SK-N-SH treated with all-trans-retinoic acid at 6 μM for 48 hours (cell line): ENCODE results near the gene ROCK2.
A peak's percentile ranks its signal among the peaks of the same experiment; 100 is the strongest.

Source experiments
- ATAC-seq: fragments of 200-7000 bp; cut with Tn5 transposase; 3 replicates; pipeline ENCODE4 v1.9.1; 2020; ENCODE audit warnings: mild to moderate bottlenecking, moderate library complexity
- ARNTL ChIP-seq: fragments of 450-650 bp; formaldehyde crosslinking; IDR thresholded peaks from 2 replicates; pipeline ENCODE4 v1.5.0; 2020; ENCODE audit warnings: low read depth, mild to moderate bottlenecking, moderate library complexity, borderline replicate concordance
- BACH2 ChIP-seq: fragments of 250-450 bp; sonication (Bioruptor Pico); IDR thresholded peaks from 2 replicates; pipeline ENCODE4 v1.9.0; 2021; ENCODE audit warnings: mild to moderate bottlenecking, borderline replicate concordance
- CREB5 ChIP-seq: fragments of 250-450 bp; sonication (Bioruptor Pico); IDR thresholded peaks from 2 replicates; pipeline ENCODE4 v1.5.1; 2020; ENCODE audit warnings: low read depth, mild to moderate bottlenecking, moderate library complexity
- CSDC2 ChIP-seq: fragments of 250-450 bp; sonication (Bioruptor Pico); IDR thresholded peaks from 2 replicates; pipeline ENCODE4 v1.5.0; 2020; ENCODE audit warnings: mild to moderate bottlenecking, moderate library complexity
- CSRNP3 ChIP-seq: fragments of 250-450 bp; sonication (Bioruptor Pico); IDR thresholded peaks from 2 replicates; pipeline ENCODE4 v1.5.1; 2021; ENCODE audit warnings: mild to moderate bottlenecking, moderate library complexity
- ESRRG ChIP-seq: fragments of 250-450 bp; sonication (Bioruptor Pico); IDR thresholded peaks from 2 replicates; pipeline ENCODE4 v1.6.1; 2021; ENCODE audit warnings: mild to moderate bottlenecking
- GLIS3 ChIP-seq: fragments of 250-450 bp; sonication (Bioruptor Pico); IDR thresholded peaks from 2 replicates; pipeline ENCODE4 v1.5.0; 2020; ENCODE audit warnings: mild to moderate bottlenecking, moderate library complexity
- ISL1 ChIP-seq: fragments of 250-450 bp; sonication (Bioruptor Pico); IDR thresholded peaks from 2 replicates; pipeline ENCODE4 v2.1.2; 2022; ENCODE audit warnings: mild to moderate bottlenecking, moderate library complexity
- OSR1 ChIP-seq: fragments of 250-450 bp; sonication (Bioruptor Pico); IDR thresholded peaks from 2 replicates; pipeline ENCODE4 v1.8.0; 2022; ENCODE audit warnings: moderate library complexity, mild to moderate bottlenecking, inconsistent platforms
- POU6F1 ChIP-seq: fragments of 250-450 bp; sonication (Bioruptor Pico); IDR thresholded peaks from 2 replicates; pipeline ENCODE4 v1.8.0; 2021; ENCODE audit warnings: low read depth, mild to moderate bottlenecking, moderate library complexity, borderline replicate concordance
- PPARA ChIP-seq: fragments of 250-450 bp; sonication (Bioruptor Pico); IDR thresholded peaks from 2 replicates; pipeline ENCODE4 v1.5.0; 2020; ENCODE audit warnings: mild to moderate bottlenecking, borderline replicate concordance
- RARB ChIP-seq: fragments of 250-450 bp; sonication (Bioruptor Pico); IDR thresholded peaks from 2 replicates; pipeline ENCODE4 v1.8.0; 2021; ENCODE audit warnings: mild to moderate bottlenecking, moderate library complexity
- SNAI2 ChIP-seq: fragments of 250-450 bp; sonication (Bioruptor Pico); IDR thresholded peaks from 2 replicates; pipeline ENCODE4 v1.5.0; 2020; ENCODE audit warnings: mild to moderate bottlenecking, moderate library complexity
- TCF4 ChIP-seq: fragments of 250-450 bp; sonication (Bioruptor Pico); IDR thresholded peaks from 2 replicates; pipeline ENCODE4 v1.8.0; 2021; ENCODE audit warnings: mild to moderate bottlenecking, moderate library complexity, borderline replicate concordance
- TOX ChIP-seq: fragments of 250-450 bp; sonication (Bioruptor Pico); IDR thresholded peaks from 2 replicates; pipeline ENCODE4 v1.8.0; 2021; ENCODE audit warnings: mild to moderate bottlenecking, moderate library complexity, borderline replicate concordance
- TSHZ2 ChIP-seq: fragments of 250-450 bp; sonication (Bioruptor Pico); IDR thresholded peaks from 2 replicates; pipeline ENCODE4 v1.5.0; 2020; ENCODE audit warnings: mild to moderate bottlenecking, moderate library complexity
- ZC3H10 ChIP-seq: fragments of 250-450 bp; sonication (Bioruptor Pico); IDR thresholded peaks from 2 replicates; pipeline ENCODE4 v1.5.1; 2021; ENCODE audit warnings: mild to moderate bottlenecking, moderate library complexity
- ZFP3 ChIP-seq: fragments of 250-450 bp; sonication (Bioruptor Pico); IDR thresholded peaks from 2 replicates; pipeline ENCODE4 v1.5.0; 2020; ENCODE audit warnings: mild to moderate bottlenecking, moderate library complexity
- ZFP30 ChIP-seq: fragments of 450-650 bp; formaldehyde crosslinking; IDR thresholded peaks from 2 replicates; pipeline ENCODE4 v1.5.0; 2022; ENCODE audit warnings: mild to moderate bottlenecking, moderate library complexity
- ZNF565 ChIP-seq: fragments of 450-650 bp; formaldehyde crosslinking; conservative IDR thresholded peaks from 2 replicates; pipeline ENCODE4 v1.5.0; 2020; ENCODE audit warnings: low read depth, mild to moderate bottlenecking, moderate library complexity
- ZNF70 ChIP-seq: fragments of 450-650 bp; formaldehyde crosslinking; IDR thresholded peaks from 2 replicates; pipeline ENCODE4 v1.5.0; 2020; ENCODE audit warnings: mild to moderate bottlenecking, moderate library complexity
- ZNF8 ChIP-seq: fragments of 450-650 bp; formaldehyde crosslinking; IDR thresholded peaks from 2 replicates; pipeline ENCODE4 v1.5.0; 2020; ENCODE audit warnings: mild to moderate bottlenecking, moderate library complexity

ROCK2 gene

GRCh38 chr2:11213090-11213638 lies 131.3 kb downstream of the ROCK2 start:
- no peak for TF ChIP-seq ZFP30 (CRISPR knock-in tag)
- no peak for TF ChIP-seq BACH2
- no peak for TF ChIP-seq PPARA (CRISPR knock-in tag)
- TF ChIP-seq POU6F1 = no peak
- peak; percentile 49; the same call in 1 of the 2 replicates for TF ChIP-seq CREB5
- no peak for TF ChIP-seq ZC3H10
- TF ChIP-seq ESRRG (CRISPR knock-in tag) = no peak
- TF ChIP-seq ISL1 (CRISPR knock-in tag) = peak; percentile 95
- no peak for TF ChIP-seq CSRNP3 (CRISPR knock-in tag)
- peak; percentile 88 for ATAC-seq

- no peak for TF ChIP-seq ZC3H10
- TF ChIP-seq CSDC2 (CRISPR knock-in tag) = no peak
- no peak for TF ChIP-seq TOX (CRISPR knock-in tag)
- TF ChIP-seq ZFP3 (CRISPR knock-in tag) = no peak; the same call in 1 of the 2 replicates
- no peak for TF ChIP-seq TCF4 (CRISPR knock-in tag)
- no peak for TF ChIP-seq ISL1 (CRISPR knock-in tag)
- TF ChIP-seq OSR1 = no peak
- TF ChIP-seq ESRRG (CRISPR knock-in tag) = no peak
- TF ChIP-seq GLIS3 (CRISPR knock-in tag) = no peak
- TF ChIP-seq CREB5 = no peak
- TF ChIP-seq POU6F1 = no peak
- no peak for TF ChIP-seq RARB (CRISPR knock-in tag)
- TF ChIP-seq TSHZ2 = no peak
- TF ChIP-seq ARNTL (CRISPR knock-in tag) = no peak
- no peak for TF ChIP-seq ZNF8 (CRISPR knock-in tag)
- TF ChIP-seq SNAI2 = no peak
- TF ChIP-seq ZNF565 (CRISPR knock-in tag) = no peak
- no peak for TF ChIP-seq BACH2
- no peak for TF ChIP-seq ZNF70
- ATAC-seq = peak; percentile 60
Measured at GRCh38 chr2:11212645-11213044, 131.8 kb downstream of the ROCK2 start.

- no peak for ATAC-seq
- TF ChIP-seq POU6F1 (no peak), TCF4 (CRISPR knock-in tag) (no peak), GLIS3 (CRISPR knock-in tag) (no peak)
Measured at GRCh38 chr2:11208083-11208482, 136.4 kb downstream of the ROCK2 start.
